Transverse colon (tissue), 4 donors: Measurements from ENCODE around the gene SHISA3. TPM values are rescaled to one million over a fixed set of nuclear protein-coding genes. Genes with fewer than 3 reads are reported as not detected.

Source experiments
- DNase-seq: peaks from one replicate; pipeline ENCODE4 v3.0.0-alpha.2; 2019
- H3K27ac ChIP-seq, 4 donors: fragments of 200-600 bp; sonication (generic); 2 replicates each; pipeline ENCODE4 v1.5.1; 2016 to 2018; ENCODE audit warnings: inconsistent platforms in 4 of 4
- H3K27me3 ChIP-seq: fragments of 200-600 bp; sonication (generic); 2 replicates; pipeline ENCODE4 v1.5.1; 2017; ENCODE audit warnings: inconsistent platforms
- H3K36me3 ChIP-seq, 4 donors: fragments of 200-600 bp; sonication (generic); 2 replicates each; pipeline ENCODE4 v1.5.1; 2017 to 2019; ENCODE audit warnings: inconsistent platforms in 4 of 4
- H3K4me1 ChIP-seq, 4 donors: fragments of 200-600 bp; sonication (generic); 2 replicates each; pipeline ENCODE4 v1.5.1; 2017 to 2020; ENCODE audit warnings: inconsistent platforms in 4 of 4
- H3K4me3 ChIP-seq, 4 donors: fragments of 200-600 bp; sonication (generic); 1 replicate in 1 of 4; 2 replicates in 3 of 4; pipeline versions ENCODE4 v1.5.1 to v1.6.1; 2017 to 2019; ENCODE audit warnings: inconsistent platforms in 4 of 4
- H3K9me3 ChIP-seq, 2 donors: fragments of 200-600 bp; sonication (generic); 2 replicates each; pipeline ENCODE4 v1.5.1; 2017 to 2019; ENCODE audit warnings: inconsistent platforms in 2 of 2
- EP300 ChIP-seq: sonication (generic); formaldehyde crosslinking; IDR thresholded peaks from one replicate; pipeline ENCODE4 v1.6.1; 2017; ENCODE audit warnings: antibody characterized with exemption, low read depth
- POLR2A ChIP-seq: fragments of 450-650 bp; IDR thresholded peaks from one replicate; pipeline ENCODE4 v1.6.1; 2016; ENCODE audit warnings: antibody characterized with exemption, mild to moderate bottlenecking, moderate library complexity
- POLR2AphosphoS5 ChIP-seq, 3 donors: sonication (generic); formaldehyde crosslinking; IDR thresholded peaks; one replicate each; pipeline ENCODE4 v1.6.1; 2016; ENCODE audit warnings: antibody characterized with exemption in 3 of 3
- WGBS, 2 donors: methylation state at CpG; one replicate each; pipeline ENCODE4 v1.1.5; 2018; ENCODE audit warnings: low coverage in 1 of 2; 5-methylcytosine and 5-hydroxymethylcytosine counted together
- in situ Hi-C, 4 donors: fragments of 200-750 bp; cut with MboI; loops; one replicate each; pipeline versions ENCODE4 v1.15.0 to v1.15.1; 2017; ENCODE audit warnings: low sequenced_read_pairs in 3 of 4, low pct_ligation_motif_present in 1 of 4, low pct_unique_long_range_greater_than_20kb in 1 of 4
- intact Hi-C: fragments of 100-400 bp; cut with DNase I; formaldehyde crosslinking; loops from one replicate; pipeline ENCODE4 v1.15.1; 2023; ENCODE audit warnings: low total_unique reads
- total RNA-seq, 4 donors: library from RNA; depleted of rRNA; stranded (reverse); fragments of >200 nt; gene quantifications; one replicate each; pipeline ENCODE4 v1.1.0, GENCODE V29; 2016
- TF ChIP-seq, protein P1 (sequence below), 5 experiments: fragments of 200-600 bp in 3 of 5; fragments of 450-650 bp in 2 of 5; sonication (generic) in 3 of 5; IDR thresholded peaks; 1 replicate in 2 of 5; 2 replicates in 3 of 5; pipeline ENCODE4 v1.5.1; 2016 to 2017; ENCODE audit warnings: antibody characterized with exemption in 5 of 5, inconsistent platforms in 3 of 5, mild to moderate bottlenecking in 2 of 5, moderate library complexity in 1 of 5

SHISA3 gene
- total RNA-seq, 4 donors from 2014 or later = 1.1 to 1.7 (median 1.6) TPM; not detected in 1

GRCh38 chr4:42412251-42412650 lies 15.0 kb downstream of the SHISA3 start:
- Histone ChIP-seq H3K36me3 (peaks cover 0 to 12% (median 0%) of the 10 kb centered on the region in 4 donors), H3K27ac (no peak overlapping the region), H3K9me3 (no peaks in the 10 kb centered on the region), H3K4me1 (no peaks in the 10 kb centered on the region), H3K4me3 (no peak overlapping the region), H3K27me3 (no peaks in the 10 kb centered on the region)
- in situ Hi-C loops (no loop called here), intact Hi-C loops (no loop called here)
- TF ChIP-seq, protein P1, sequence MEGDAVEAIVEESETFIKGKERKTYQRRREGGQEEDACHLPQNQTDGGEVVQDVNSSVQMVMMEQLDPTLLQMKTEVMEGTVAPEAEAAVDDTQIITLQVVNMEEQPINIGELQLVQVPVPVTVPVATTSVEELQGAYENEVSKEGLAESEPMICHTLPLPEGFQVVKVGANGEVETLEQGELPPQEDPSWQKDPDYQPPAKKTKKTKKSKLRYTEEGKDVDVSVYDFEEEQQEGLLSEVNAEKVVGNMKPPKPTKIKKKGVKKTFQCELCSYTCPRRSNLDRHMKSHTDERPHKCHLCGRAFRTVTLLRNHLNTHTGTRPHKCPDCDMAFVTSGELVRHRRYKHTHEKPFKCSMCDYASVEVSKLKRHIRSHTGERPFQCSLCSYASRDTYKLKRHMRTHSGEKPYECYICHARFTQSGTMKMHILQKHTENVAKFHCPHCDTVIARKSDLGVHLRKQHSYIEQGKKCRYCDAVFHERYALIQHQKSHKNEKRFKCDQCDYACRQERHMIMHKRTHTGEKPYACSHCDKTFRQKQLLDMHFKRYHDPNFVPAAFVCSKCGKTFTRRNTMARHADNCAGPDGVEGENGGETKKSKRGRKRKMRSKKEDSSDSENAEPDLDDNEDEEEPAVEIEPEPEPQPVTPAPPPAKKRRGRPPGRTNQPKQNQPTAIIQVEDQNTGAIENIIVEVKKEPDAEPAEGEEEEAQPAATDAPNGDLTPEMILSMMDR (IDR thresholded peaks at IDR 0.05) = no peak
- TF ChIP-seq POLR2A = no peak
- no peak for TF ChIP-seq EP300
- TF ChIP-seq POLR2AphosphoS5 (IDR thresholded peaks at IDR 0.05) = no peak
- DNase-seq = no peak
- 78 to 81% methylated on average over 2 of the region's 2 CpGs for WGBS, 2 donors

DNA sequence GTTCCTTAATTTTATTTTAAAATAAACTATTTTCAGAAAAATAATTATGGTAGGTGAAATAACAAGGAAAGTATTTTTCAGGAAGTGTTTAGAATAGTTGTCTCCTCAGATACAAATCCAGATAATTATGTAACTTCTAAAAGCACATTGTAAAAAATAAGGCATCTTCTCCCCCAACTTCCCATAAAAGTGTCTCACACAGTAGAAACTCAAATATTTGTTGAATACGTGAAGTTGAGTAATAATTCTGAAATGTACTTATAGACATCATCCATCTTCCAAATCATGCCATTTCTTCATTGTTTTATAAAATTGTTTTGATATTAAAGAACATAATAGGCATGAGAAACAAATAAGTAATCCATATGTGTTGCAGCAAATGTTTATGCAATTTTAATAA lies 18.0 kb downstream of the SHISA3 start:
- in situ Hi-C loops = no loop called here
- Histone ChIP-seq H3K4me1 (no peaks in the 10 kb centered on the region), H3K9me3 (no peaks in the 10 kb centered on the region), H3K27me3 (no peaks in the 10 kb centered on the region), H3K4me3 (no peak overlapping the region), H3K36me3 (peaks cover 0 to 12% (median 0%) of the 10 kb centered on the region in 4 donors), H3K27ac (no peak overlapping the region)
- no peak for DNase-seq
- TF ChIP-seq POLR2A = no peak
- TF ChIP-seq EP300 = no peak
- TF ChIP-seq, protein P1 (IDR thresholded peaks at IDR 0.05) = no peak
- TF ChIP-seq POLR2AphosphoS5 (IDR thresholded peaks at IDR 0.05) = no peak
- 78 to 88% methylated on average over 1 of the region's 1 CpG for WGBS, 2 donors
- intact Hi-C loops = no loop called here

GRCh38 chr4:42416017-42416416 lies 18.7 kb downstream of the SHISA3 start:
- DNase-seq = no peak

DNA sequence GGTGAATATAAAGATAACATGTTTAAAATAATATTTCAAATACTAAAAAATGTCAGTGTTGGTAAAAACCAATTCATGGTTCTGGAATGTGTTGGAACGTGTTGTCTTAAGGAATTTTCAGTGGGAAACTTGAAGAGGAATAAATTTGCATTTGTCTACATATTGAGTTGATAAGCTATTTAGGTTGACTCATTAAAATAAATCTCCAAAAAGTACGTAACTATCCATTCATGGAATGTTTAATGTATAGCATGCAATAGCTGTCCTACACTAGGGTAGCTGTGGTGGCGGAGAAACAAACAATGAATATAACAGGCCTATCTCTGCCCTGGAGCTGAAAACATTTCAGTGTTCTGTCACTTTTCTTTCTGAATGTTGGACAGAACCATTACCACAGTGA lies 20.3 kb downstream of the SHISA3 start:
- TF ChIP-seq EP300 (no peak), POLR2AphosphoS5 (IDR thresholded peaks at IDR 0.05) (no peak), POLR2A (no peak)
- TF ChIP-seq, protein P1 (IDR thresholded peaks at IDR 0.05) = no peak
- no peak overlapping the region for H3K27ac ChIP-seq
- WGBS, 2 donors = 94 to 96% methylated on average over 3 of the region's 3 CpGs
- intact Hi-C loops = no loop called here
- peaks cover 0 to 26% (median 8%) of the 10 kb centered on the region in 4 donors for H3K36me3 ChIP-seq
- H3K4me1 ChIP-seq = no peaks in the 10 kb centered on the region
- H3K27me3 ChIP-seq = no peaks in the 10 kb centered on the region
- no peak overlapping the region for H3K4me3 ChIP-seq
- in situ Hi-C loops = no loop called here
- DNase-seq = no peak
- no peaks in the 10 kb centered on the region for H3K9me3 ChIP-seq

More at GRCh38 chr4:42416017-42416416, 18.7 kb downstream of the SHISA3 start:
- H3K9me3 ChIP-seq = no peaks in the 10 kb centered on the region
- no peaks in the 10 kb centered on the region for H3K27me3 ChIP-seq
- 69 to 71% methylated on average over 3 of the region's 3 CpGs for WGBS, 2 donors
- peaks cover 0 to 15% (median under 1%) of the 10 kb centered on the region in 4 donors for H3K36me3 ChIP-seq
- intact Hi-C loops = no loop called here
- no peak overlapping the region for H3K4me3 ChIP-seq
- TF ChIP-seq, protein P1 (IDR thresholded peaks at IDR 0.05) = no peak
- TF ChIP-seq EP300 (no peak), POLR2A (no peak), POLR2AphosphoS5 (IDR thresholded peaks at IDR 0.05) (no peak)
- no peaks in the 10 kb centered on the region for H3K4me1 ChIP-seq
- in situ Hi-C loops = no loop called here
- no peak overlapping the region for H3K27ac ChIP-seq
